H9 (cell line): Measurements from ENCODE around the gene CTRL. TPM values are rescaled to one million over a fixed set of nuclear protein-coding genes. Genes with fewer than 3 reads are reported as not detected.
A peak's percentile ranks its signal among the peaks of the same experiment; 100 is the strongest.

Experiments
- DNase-seq: peaks from one replicate; pipeline ENCODE4 v3.0.0-alpha.2; 2017
- H2AFZ ChIP-seq: one replicate; pipeline ENCODE4 v1.6.1; 2013; ENCODE audit warnings: mild to moderate bottlenecking, low read length, control low read depth, moderate library complexity
- H2AK5ac ChIP-seq: 2 replicates; pipeline ENCODE4 v1.6.1; 2013; ENCODE audit warnings: low read length, control low read depth, mixed read lengths; ENCODE audit not compliant: insufficient read length
- H2BK120ac ChIP-seq: one replicate; pipeline ENCODE4 v1.6.1; 2013; ENCODE audit warnings: low read depth, mild to moderate bottlenecking, low read length, control low read depth, inconsistent platforms; ENCODE audit not compliant: poor library complexity, severe bottlenecking
- H2BK12ac ChIP-seq: 2 replicates; pipeline ENCODE4 v1.6.1; 2013; ENCODE audit warnings: low read length, control low read depth, mixed read lengths, low read depth; ENCODE audit not compliant: insufficient read length
- H2BK15ac ChIP-seq: 2 replicates; pipeline ENCODE4 v1.6.1; 2013; ENCODE audit warnings: low read depth, low read length, control low read depth
- H2BK20ac ChIP-seq: one replicate; pipeline ENCODE4 v1.6.1; 2013; ENCODE audit warnings: low read depth, mild to moderate bottlenecking, low read length, control low read depth, inconsistent platforms; ENCODE audit not compliant: poor library complexity, severe bottlenecking
- H2BK5ac ChIP-seq: 2 replicates; pipeline ENCODE4 v1.6.1; 2013; ENCODE audit warnings: low read length, control low read depth, mixed read lengths; ENCODE audit not compliant: insufficient read length
- H3K14ac ChIP-seq: 2 replicates; pipeline ENCODE4 v1.6.1; 2013; ENCODE audit warnings: low read length, control low read depth; ENCODE audit not compliant: insufficient read depth
- H3K18ac ChIP-seq: 2 replicates; pipeline ENCODE4 v1.6.1; 2013; ENCODE audit warnings: low read depth, mild to moderate bottlenecking, mixed read lengths, low read length, control low read depth; ENCODE audit not compliant: insufficient read length
- H3K23ac ChIP-seq: 2 replicates; pipeline ENCODE4 v1.6.1; 2013; ENCODE audit warnings: low read length, control low read depth, mixed read lengths, low read depth; ENCODE audit not compliant: insufficient read length
- H3K23me2 ChIP-seq: 2 replicates; pipeline ENCODE4 v1.6.1; 2013; ENCODE audit warnings: low read depth, mild to moderate bottlenecking, mixed read lengths, low read length, control low read depth; ENCODE audit not compliant: insufficient read length, poor library complexity, severe bottlenecking
- H3K27ac ChIP-seq: 2 replicates; pipeline ENCODE4 v1.5.1; 2013; ENCODE audit warnings: low read length, control low read depth, mixed read lengths, low read depth; ENCODE audit not compliant: insufficient read length
- H3K27me3 ChIP-seq: 2 replicates; pipeline ENCODE4 v1.6.1; 2013; ENCODE audit warnings: low read length, control low read depth, inconsistent platforms; ENCODE audit not compliant: insufficient read depth
- H3K4ac ChIP-seq: 2 replicates; pipeline ENCODE4 v1.6.1; 2013; ENCODE audit warnings: low read depth, mild to moderate bottlenecking, control low read depth, inconsistent platforms, low read length, moderate library complexity
- H3K4me1 ChIP-seq: 2 replicates; pipeline ENCODE4 v1.6.1; 2013; ENCODE audit warnings: low read length, control low read depth, inconsistent platforms; ENCODE audit not compliant: insufficient read depth
- H3K4me2 ChIP-seq: 2 replicates; pipeline ENCODE4 v1.6.1; 2013; ENCODE audit warnings: low read length, control low read depth, mixed read lengths; ENCODE audit not compliant: insufficient read length, insufficient read depth
- H3K56ac ChIP-seq: 2 replicates; pipeline ENCODE4 v1.6.1; 2013; ENCODE audit warnings: low read depth, mild to moderate bottlenecking, mixed read lengths, low read length, control low read depth; ENCODE audit not compliant: insufficient read length
- H3K79me1 ChIP-seq: 2 replicates; pipeline ENCODE4 v1.6.1; 2013; ENCODE audit warnings: low read depth, mild to moderate bottlenecking, moderate library complexity, low read length, control low read depth, inconsistent platforms; ENCODE audit not compliant: insufficient read depth, poor library complexity, severe bottlenecking
- H3K79me2 ChIP-seq: 2 replicates; pipeline ENCODE4 v1.6.1; 2013; ENCODE audit warnings: low read length, control low read depth, inconsistent platforms; ENCODE audit not compliant: insufficient read depth
- H3K9ac ChIP-seq: 2 replicates; pipeline ENCODE4 v1.6.1; 2013; ENCODE audit warnings: low read length, control low read depth, mixed read lengths; ENCODE audit not compliant: insufficient read length; ENCODE audit errors: extremely low read depth
- H3K9me3 ChIP-seq: one replicate; pipeline ENCODE4 v1.6.1; 2013; ENCODE audit warnings: low read depth, low read length, inconsistent platforms; ENCODE audit not compliant: control insufficient read depth
- H3T11ph ChIP-seq: one replicate; pipeline ENCODE4 v1.6.1; 2013; ENCODE audit warnings: mild to moderate bottlenecking, low read length, control low read depth, inconsistent platforms
- H4K20me1 ChIP-seq: one replicate; pipeline ENCODE4 v1.6.1; 2013; ENCODE audit not compliant: control insufficient read depth, insufficient read length, insufficient read depth
- H4K5ac ChIP-seq: 2 replicates; pipeline ENCODE4 v1.6.1; 2013; ENCODE audit warnings: low read depth, mild to moderate bottlenecking, mixed read lengths, low read length, control low read depth; ENCODE audit not compliant: insufficient read length
- H4K8ac ChIP-seq: replicated peaks from 2 replicates; pipeline ENCODE4 v1.6.1; 2013; ENCODE audit warnings: low read length, control low read depth, mixed read lengths, low read depth; ENCODE audit not compliant: insufficient read length
- H4K91ac ChIP-seq: 2 replicates; pipeline ENCODE4 v1.6.1; 2013; ENCODE audit warnings: low read depth, mild to moderate bottlenecking, moderate library complexity, mixed read lengths, low read length, control low read depth; ENCODE audit not compliant: insufficient read length
- H3K27ac Mint-ChIP-seq, 3 experiments: 2 replicates in 2 of 3; 3 replicates in 1 of 3; pipeline ENCODE4 v1.8.0; 2020 to 2021; ENCODE audit warnings: mixed read lengths in 3 of 3, mild to moderate bottlenecking in 1 of 3, moderate library complexity in 1 of 3
- H3K27me3 Mint-ChIP-seq: 2 replicates; pipeline ENCODE4 v1.8.0; 2021; ENCODE audit warnings: low read depth, mild to moderate bottlenecking, moderate library complexity, mixed read lengths
- H3K36me3 Mint-ChIP-seq, 3 experiments: 2 replicates in 2 of 3; 3 replicates in 1 of 3; pipeline ENCODE4 v1.8.0; 2020 to 2021; ENCODE audit warnings: low read depth in 3 of 3, mixed read lengths in 3 of 3; ENCODE audit not compliant: insufficient read depth in 1 of 3
- H3K4me1 Mint-ChIP-seq, 2 experiments: 2 replicates each; pipeline ENCODE4 v1.8.0; 2020; ENCODE audit warnings: mixed read lengths in 2 of 2
- H3K4me3 Mint-ChIP-seq, 2 experiments: 2 replicates in 1 of 2; 3 replicates in 1 of 2; pipeline ENCODE4 v1.8.0; 2020 to 2021; ENCODE audit warnings: mild to moderate bottlenecking in 2 of 2, mixed read lengths in 2 of 2, moderate library complexity in 1 of 2
- H3K9me3 Mint-ChIP-seq, 2 experiments: 2 replicates in 1 of 2; 3 replicates in 1 of 2; pipeline ENCODE4 v1.8.0; 2020; ENCODE audit warnings: mild to moderate bottlenecking in 2 of 2, mixed read lengths in 2 of 2, moderate library complexity in 1 of 2
- CTCF ChIP-seq: fragments of 200-600 bp; sonication (generic); conservative IDR thresholded peaks from 3 replicates; pipeline ENCODE4 v1.8.0; 2021; ENCODE audit warnings: antibody characterized with exemption, mild to moderate bottlenecking
- WGBS: extraction: QIAGEN DNeasy Blood & Tissue Kit; methylation state at CpG from one replicate; pipeline ENCODE4 v1.1.7; 2013; ENCODE audit warnings: missing lambda C conversion rate, low lambda C conversion rate, mixed read lengths; ENCODE audit not compliant: insufficient read length; ENCODE audit errors: extremely low coverage; 5-methylcytosine and 5-hydroxymethylcytosine counted together
- total RNA-seq: library from RNA; stranded (reverse); gene quantifications from 2 replicates; pipeline ENCODE4 v1.2.1, GENCODE V29; 2021

CTRL gene
- total RNA-seq, 1 experiment from 2014 or later = 2.7 TPM

- H2BK15ac ChIP-seq = no peak overlapping the region
- no peak overlapping the region for H3K23ac ChIP-seq
- peaks cover 5 to 37% (median 23%) of the 10 kb centered on the region in 3 experiments for H3K36me3 Mint-ChIP-seq
- no peak overlapping the region for H2BK5ac ChIP-seq
- H3K27me3 Mint-ChIP-seq = peaks cover 2% of the 10 kb centered on the region
- no peaks in the 10 kb centered on the region; the same call in 1 of the 2 replicates for H3K79me2 ChIP-seq
- H4K91ac ChIP-seq = no peak overlapping the region
- H4K8ac ChIP-seq = no peak overlapping the region
- WGBS = no CpG with 5 or more reads among the region's 11 CpGs
- peak overlapping the region in 1 of 2 experiments; percentile 93; a peak in 2 of 5 replicates for H3K4me3 Mint-ChIP-seq
- no peaks in the 10 kb centered on the region; a peak in 1 of 5 replicates for H3K9me3 Mint-ChIP-seq
- no peak overlapping the region for H4K5ac ChIP-seq
- H3K27ac ChIP-seq = no peak overlapping the region
- no peak for TF ChIP-seq CTCF
- H3K23me2 ChIP-seq = peaks cover 3% of the 10 kb centered on the region
- H3K79me1 ChIP-seq = peaks cover 4% of the 10 kb centered on the region
- peak overlapping the region; percentile 51; the same call in 1 of the 2 replicates for H3K14ac ChIP-seq
- no peaks in the 10 kb centered on the region for H3K27me3 ChIP-seq
- H3K4me2 ChIP-seq = peak overlapping the region; percentile 66
- peaks cover 5% of the 10 kb centered on the region; the same call in 1 of the 2 replicates for H3K4me1 ChIP-seq
- H3K4me1 Mint-ChIP-seq = peaks cover 37 to 42% of the 10 kb centered on the region in 2 experiments
- no peaks in the 10 kb centered on the region for H3K9me3 ChIP-seq
- H2BK12ac ChIP-seq = no peak overlapping the region
- no peak overlapping the region for H3K9ac ChIP-seq
- H2AK5ac ChIP-seq = no peak overlapping the region
- no peak overlapping the region for H2BK20ac ChIP-seq
- H4K20me1 ChIP-seq = peaks cover 3% of the 10 kb centered on the region
- no peak overlapping the region for H2BK120ac ChIP-seq
- H3K56ac ChIP-seq = no peak overlapping the region
- H3T11ph ChIP-seq = no peak overlapping the region
- H3K4ac ChIP-seq = no peak overlapping the region
- no peak for DNase-seq
- H3K27ac Mint-ChIP-seq = peak overlapping the region in 1 of 3 experiments; percentile 93; a peak in 4 of 7 replicates
- no peak overlapping the region for H2AFZ ChIP-seq
- H3K18ac ChIP-seq = no peak overlapping the region
Observed at GRCh38 chr16:67965668-67966548, 34.2 kb upstream of the CTRL start.
